ENCODE data around the gene ZNF512. TPM values are rescaled to one million over a fixed set of nuclear protein-coding genes. Genes with fewer than 3 reads are reported as not detected.

ZNF512 gene
- total and polyA plus RNA-seq, 2 experiments from 2014 or later: 16.1 to 16.7 TPM

DNA sequence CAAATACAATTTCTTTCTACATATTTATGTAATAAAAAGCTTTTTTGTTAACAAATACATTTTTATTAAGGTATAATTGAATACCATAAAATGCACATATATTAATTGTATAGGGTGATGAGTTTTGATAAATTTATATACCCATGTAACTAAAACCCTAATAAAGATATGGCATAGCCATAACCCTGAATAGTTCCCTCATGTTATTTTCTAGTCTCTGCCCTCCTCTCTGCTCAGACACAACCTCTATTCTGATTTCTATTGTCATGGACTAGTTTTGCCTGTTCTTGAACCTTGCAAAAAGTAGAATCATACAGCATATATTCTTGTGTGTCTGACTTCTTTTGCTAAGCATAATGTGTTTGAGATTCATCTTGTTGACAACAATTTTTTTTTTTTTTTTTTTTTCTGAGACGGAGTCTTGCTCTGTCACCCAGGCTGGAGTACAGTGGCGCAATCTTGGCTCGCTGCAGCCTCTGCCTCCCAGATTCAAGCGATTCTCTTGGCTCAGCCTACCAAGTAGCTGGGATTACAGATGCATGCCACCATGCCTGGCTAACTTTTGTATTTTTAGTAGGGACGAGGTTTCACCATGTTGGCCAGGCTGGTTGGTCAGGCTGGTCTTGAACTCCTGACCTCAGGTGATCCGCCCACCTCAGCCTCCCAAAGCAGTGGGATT lies 38.6 kb upstream of the ZNF512 start:
- in situ Hi-C loops (cut with MboI): no loop called here

DNA sequence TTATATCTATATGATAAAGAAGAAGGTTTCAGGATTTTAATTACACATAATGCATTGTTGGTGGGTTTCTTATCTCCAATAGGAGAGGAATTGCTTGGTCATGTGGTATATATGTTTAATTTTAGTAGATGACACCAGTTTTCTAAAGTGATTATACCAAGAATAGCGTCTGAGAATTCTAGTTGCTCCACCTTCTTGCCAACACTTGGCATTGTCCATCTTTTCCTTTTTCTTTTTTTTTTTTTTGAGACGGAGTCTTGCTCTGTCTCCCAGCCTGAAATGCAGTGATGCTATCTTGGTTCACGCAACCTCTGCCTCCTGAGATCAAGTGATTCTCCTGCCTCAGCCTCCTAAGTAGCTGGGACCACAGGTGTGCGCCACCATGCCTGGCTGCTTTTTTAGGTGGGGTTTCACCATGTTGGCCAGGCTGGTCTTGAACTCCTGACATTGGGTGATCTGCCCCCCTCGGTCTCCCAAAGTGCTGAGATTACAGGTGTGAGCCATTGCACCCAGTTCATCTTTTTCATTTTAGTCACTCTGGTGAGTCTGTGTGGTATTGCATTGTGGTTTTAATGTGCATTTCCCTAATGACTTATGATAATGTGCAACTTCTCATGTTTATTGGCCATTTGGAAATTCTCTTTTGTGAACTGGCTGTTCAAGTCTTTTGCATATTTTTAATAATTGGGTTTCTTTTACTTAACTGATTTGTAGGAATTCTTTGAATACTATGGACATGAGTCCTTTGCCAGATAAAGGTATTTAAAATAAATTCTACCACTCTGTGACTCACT lies 37.3 kb upstream of the ZNF512 start:
- Histone ChIP-seq H3K4me3 (no peak overlapping the region), H3K27ac (peak overlapping the region; percentile 7; the same call in 1 of the 2 replicates), H3K4me2 (ENCODE audit: unreplicated experiment) (no peak overlapping the region), H3K36me3 (ENCODE audit: low read depth) (no peaks in the 10 kb centered on the region), H3K9me2 (ENCODE audit: insufficient read depth) (no peaks in the 10 kb centered on the region), H3K4me1 (ENCODE audit: insufficient read depth) (peaks cover 5% of the 10 kb centered on the region), H3K79me2 (ENCODE audit: insufficient read depth) (no peaks in the 10 kb centered on the region), H4K20me1 (ENCODE audit: insufficient read depth) (no peaks in the 10 kb centered on the region), H3K9me3 (ENCODE audit: low read depth) (no peaks in the 10 kb centered on the region), H2AFZ (no peak overlapping the region), H3F3A (ENCODE audit: insufficient read depth) (peaks cover 14% of the 10 kb centered on the region), H3K27me3 (replicated peaks; ENCODE audit: insufficient read depth) (no peaks in the 10 kb centered on the region), H3K9ac (no peak overlapping the region)
- TF ChIP-seq EZH2 (IDR thresholded peaks at IDR 0.05; ENCODE audit: insufficient read depth, poor library complexity, severe bottlenecking): no peak
- 0 out of 2 replicates have a peak, but pooled peaks have one; percentile 36 for TF ChIP-seq EZH2phosphoT487 (IDR thresholded peaks at IDR 0.05; ENCODE audit: insufficient read depth, low read depth)
- WGBS, 2 experiments (ENCODE audit: low coverage in 1 of 2, low lambda C conversion rate in 2 of 2, missing lambda C conversion rate in 2 of 2): 55 to 65% methylated on average over 5 of the region's 5 CpGs
- DNase-seq: peak; percentile 74
- in situ Hi-C loops (cut with MboI): no loop called here

More for the DNA sequence above, 38.6 kb upstream of the ZNF512 start:
- H3K36me3 ChIP-seq (ENCODE audit: low read depth): no peaks in the 10 kb centered on the region
- H2AFZ ChIP-seq: no peak overlapping the region
- no peaks in the 10 kb centered on the region for H4K20me1 ChIP-seq (ENCODE audit: insufficient read depth)
- no peaks in the 10 kb centered on the region for H3K9me3 ChIP-seq (ENCODE audit: low read depth)
- no peaks in the 10 kb centered on the region for H3K79me2 ChIP-seq (ENCODE audit: insufficient read depth)
- no peak for DNase-seq
- H3K27ac ChIP-seq: no peak overlapping the region
- H3K27me3 ChIP-seq (replicated peaks; ENCODE audit: insufficient read depth): no peaks in the 10 kb centered on the region
- no peak overlapping the region for H3K9ac ChIP-seq
- peaks cover 5% of the 10 kb centered on the region for H3K4me1 ChIP-seq (ENCODE audit: insufficient read depth)
- H3F3A ChIP-seq (ENCODE audit: insufficient read depth): peaks cover 14% of the 10 kb centered on the region
- no peak overlapping the region for H3K4me3 ChIP-seq
- H3K4me2 ChIP-seq (ENCODE audit: unreplicated experiment): no peak overlapping the region
- no peaks in the 10 kb centered on the region for H3K9me2 ChIP-seq (ENCODE audit: insufficient read depth)
- WGBS, 2 experiments (ENCODE audit: low coverage in 1 of 2, low lambda C conversion rate in 2 of 2, missing lambda C conversion rate in 2 of 2): 51 to 63% methylated on average over 5 to 6 of the region's 6 CpGs
- TF ChIP-seq EZH2phosphoT487 (IDR thresholded peaks at IDR 0.05; ENCODE audit: insufficient read depth, low read depth) (no peak), EZH2 (IDR thresholded peaks at IDR 0.05; ENCODE audit: insufficient read depth, poor library complexity, severe bottlenecking) (no peak)

DNA sequence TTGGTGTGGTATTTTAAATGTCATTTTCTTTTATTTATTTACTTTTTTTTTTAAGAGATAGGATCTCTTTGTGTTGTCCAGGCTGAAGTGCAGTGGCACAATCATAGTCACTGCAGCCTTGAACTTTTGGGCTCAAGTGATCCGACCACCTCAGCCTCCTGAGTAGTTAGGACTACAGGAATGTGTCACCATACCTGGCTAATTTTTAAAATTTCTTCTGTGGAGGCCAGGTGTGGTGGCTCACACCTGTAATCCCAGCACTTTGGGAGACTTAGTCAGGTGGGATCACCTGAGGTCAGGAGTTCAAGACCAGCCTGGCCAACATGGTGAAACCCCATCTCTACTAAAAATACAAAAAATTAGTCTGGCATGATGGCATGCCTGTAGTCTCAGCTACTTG lies 33.5 kb upstream of the ZNF512 start:
- no peak for DNase-seq
- Histone ChIP-seq H3F3A (ENCODE audit: insufficient read depth) (peaks cover 14% of the 10 kb centered on the region), H3K36me3 (ENCODE audit: low read depth) (no peaks in the 10 kb centered on the region), H3K27ac (no peak overlapping the region), H4K20me1 (ENCODE audit: insufficient read depth) (no peaks in the 10 kb centered on the region), H3K9me3 (ENCODE audit: low read depth) (no peaks in the 10 kb centered on the region), H2AFZ (no peak overlapping the region), H3K4me2 (ENCODE audit: unreplicated experiment) (no peak overlapping the region), H3K4me1 (ENCODE audit: insufficient read depth) (peaks cover 5% of the 10 kb centered on the region), H3K27me3 (replicated peaks; ENCODE audit: insufficient read depth) (0 out of 2 replicates have a peak, but pooled peaks cover 5% of the 10 kb centered on the region), H3K9ac (no peak overlapping the region), H3K79me2 (ENCODE audit: insufficient read depth) (no peaks in the 10 kb centered on the region), H3K9me2 (ENCODE audit: insufficient read depth) (no peaks in the 10 kb centered on the region), H3K4me3 (no peak overlapping the region)
- in situ Hi-C loops (cut with MboI): no loop called here
- 47 to 50% methylated on average over 1 of the region's 1 CpG for WGBS, 2 experiments (ENCODE audit: low coverage in 1 of 2, low lambda C conversion rate in 2 of 2, missing lambda C conversion rate in 2 of 2)
- no peak for TF ChIP-seq EZH2 (IDR thresholded peaks at IDR 0.05; ENCODE audit: insufficient read depth, poor library complexity, severe bottlenecking)
- no peak for TF ChIP-seq EZH2phosphoT487 (IDR thresholded peaks at IDR 0.05; ENCODE audit: insufficient read depth, low read depth)

DNA sequence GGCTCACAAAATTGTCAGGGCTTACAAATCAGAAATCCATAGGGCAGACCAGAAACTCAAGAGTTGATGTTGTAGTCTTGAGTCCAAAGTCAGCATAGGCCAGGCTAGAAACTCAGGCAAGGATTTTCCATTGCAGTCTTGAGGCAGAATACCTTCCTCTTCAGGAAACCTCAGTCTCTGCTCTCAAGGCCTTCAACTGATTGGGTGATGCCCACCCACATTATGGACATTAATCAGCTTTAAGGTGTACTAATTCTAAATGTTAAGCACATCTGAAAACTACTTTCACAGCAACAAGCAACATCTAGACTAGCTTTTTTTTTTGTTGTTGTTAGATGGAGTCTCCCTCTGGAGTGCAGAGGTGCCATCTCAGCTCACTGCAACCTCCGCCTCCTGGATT lies 31.3 kb upstream of the ZNF512 start:
- no peaks in the 10 kb centered on the region for H3K9me2 ChIP-seq (ENCODE audit: insufficient read depth)
- no peak overlapping the region for H3K4me3 ChIP-seq
- no peaks in the 10 kb centered on the region for H3K36me3 ChIP-seq (ENCODE audit: low read depth)
- H3K27ac ChIP-seq: no peak overlapping the region
- no peak overlapping the region for H3K9ac ChIP-seq
- H3F3A ChIP-seq (ENCODE audit: insufficient read depth): 0 out of 2 replicates have a peak, but pooled peaks cover under 1% of the 10 kb centered on the region
- in situ Hi-C loops (cut with MboI): no loop called here
- no peak overlapping the region for H3K4me2 ChIP-seq (ENCODE audit: unreplicated experiment)
- TF ChIP-seq EZH2 (IDR thresholded peaks at IDR 0.05; ENCODE audit: insufficient read depth, poor library complexity, severe bottlenecking) (no peak), EZH2phosphoT487 (IDR thresholded peaks at IDR 0.05; ENCODE audit: insufficient read depth, low read depth) (no peak)
- H3K27me3 ChIP-seq (replicated peaks; ENCODE audit: insufficient read depth): 0 out of 2 replicates have a peak, but pooled peaks cover 5% of the 10 kb centered on the region
- H2AFZ ChIP-seq: no peak overlapping the region
- H3K79me2 ChIP-seq (ENCODE audit: insufficient read depth): no peaks in the 10 kb centered on the region
- no peaks in the 10 kb centered on the region for H3K9me3 ChIP-seq (ENCODE audit: low read depth)
- no peaks in the 10 kb centered on the region for H3K4me1 ChIP-seq (ENCODE audit: insufficient read depth)
- H4K20me1 ChIP-seq (ENCODE audit: insufficient read depth): no peaks in the 10 kb centered on the region
- no peak for DNase-seq
- 79 to 80% methylated on average over 1 of the region's 1 CpG for WGBS, 2 experiments (ENCODE audit: low coverage in 1 of 2, low lambda C conversion rate in 2 of 2, missing lambda C conversion rate in 2 of 2)

All from GM23248 (cell line).